PC-9 (cell line): Measurements from ENCODE around the gene WDR44. TPM values are rescaled to one million over a fixed set of nuclear protein-coding genes. Genes with fewer than 3 reads are reported as not detected.

Experiments
- BruUV-seq: library from RNA; stranded (reverse); fragments of 400-500 nt; replicated peaks from 2 replicates; lab custom pipeline; 2021; lab: Mats Ljungman, UMichigan
- CTCF ChIA-PET: fragments of 300-600 bp; sonication (Branson Sonifier 250); formaldehyde crosslinking; loops from one replicate; lab custom pipeline; 2022; ENCODE audit warnings: antibody characterized with exemption; lab: Charles Lee
- POLR2A ChIA-PET: fragments of 300-600 bp; sonication (Branson Sonifier 250); formaldehyde crosslinking; loops from one replicate; lab custom pipeline; 2022; ENCODE audit warnings: antibody characterized with exemption; ENCODE audit not compliant: unreplicated experiment; lab: Charles Lee
- DNase-seq, 2 experiments: peaks; one replicate each; pipeline versions ENCODE4 v3.0.0 to v3.0.0-alpha.2; 2015 to 2022; ENCODE audit warnings: mixed read lengths in 1 of 2
- H2AFZ ChIP-seq: fragments of 200-600 bp; sonication (generic); 2 replicates; pipeline ENCODE4 v1.8.1; 2017; ENCODE audit warnings: antibody characterized with exemption
- H3F3A ChIP-seq: fragments of 200-600 bp; sonication (generic); 2 replicates; pipeline ENCODE4 v1.8.1; 2017; ENCODE audit warnings: antibody characterized with exemption, mild to moderate bottlenecking, low read depth; ENCODE audit not compliant: insufficient read depth
- H3K27ac ChIP-seq: fragments of 200-600 bp; sonication (generic); 2 replicates; pipeline ENCODE4 v1.6.1; 2016; ENCODE audit warnings: mixed run types
- H3K27me3 ChIP-seq: fragments of 200-600 bp; sonication (generic); 2 replicates; pipeline ENCODE4 v1.6.1; 2016; ENCODE audit warnings: low read depth, mixed run types; ENCODE audit not compliant: insufficient read depth
- H3K36me3 ChIP-seq: fragments of 200-600 bp; sonication (generic); 2 replicates; pipeline ENCODE4 v1.6.1; 2016; ENCODE audit warnings: low read depth, mixed run types
- H3K4me1 ChIP-seq: fragments of 200-600 bp; sonication (generic); replicated peaks from 2 replicates; pipeline ENCODE4 v1.6.1; 2016; ENCODE audit warnings: mixed run types; ENCODE audit not compliant: insufficient read depth
- H3K4me2 ChIP-seq: fragments of 200-600 bp; sonication (generic); 2 replicates; pipeline ENCODE4 v1.6.1; 2017; ENCODE audit warnings: mixed run types
- H3K4me3 ChIP-seq: fragments of 200-600 bp; sonication (generic); 2 replicates; pipeline ENCODE4 v1.6.1; 2016; ENCODE audit warnings: mixed run types
- H3K79me2 ChIP-seq: fragments of 200-600 bp; sonication (generic); 2 replicates; pipeline ENCODE4 v1.6.1; 2017; ENCODE audit warnings: low read depth, mixed run types
- H3K9me2 ChIP-seq: fragments of 200-600 bp; sonication (generic); 2 replicates; pipeline ENCODE4 v1.8.1; 2017; ENCODE audit warnings: mild to moderate bottlenecking; ENCODE audit not compliant: insufficient read depth
- H3K9me3 ChIP-seq: fragments of 200-600 bp; sonication (generic); 2 replicates; pipeline ENCODE4 v1.8.1; 2016; ENCODE audit warnings: low read depth; ENCODE audit not compliant: insufficient read depth
- H4K20me1 ChIP-seq: fragments of 200-600 bp; sonication (generic); 2 replicates; pipeline ENCODE4 v1.8.1; 2017; ENCODE audit not compliant: insufficient read depth
- CTCF ChIP-seq: fragments of 200-600 bp; sonication (generic); conservative IDR thresholded peaks from 2 replicates; pipeline ENCODE4 v1.6.1; 2017; ENCODE audit warnings: mixed run types, antibody characterized with exemption, mild to moderate bottlenecking, moderate library complexity
- EZH2 ChIP-seq: fragments of 200-600 bp; sonication (generic); IDR thresholded peaks from 2 replicates; pipeline ENCODE4 v1.8.0; 2017; ENCODE audit warnings: antibody characterized with exemption, low read depth
- intact Hi-C: fragments of 100-400 bp; cut with micrococcal nuclease; formaldehyde crosslinking; loops from one replicate; pipeline ENCODE4 v1.10.0; 2022; ENCODE audit not compliant: unreplicated experiment
- total RNA-seq: library from RNA; stranded (reverse); gene quantifications from 2 replicates; pipeline ENCODE4 v1.2.3, GENCODE V29; 2021

Gene WDR44
- total RNA-seq, 1 experiment from 2014 or later: 30.9 TPM

GRCh38 chrX:118367338-118367737, 21.4 kb downstream of the WDR44 start:
- Histone ChIP-seq H2AFZ (no peak overlapping the region), H3K27ac (no peak overlapping the region)

GRCh38 chrX:118368398-118368797, 22.5 kb downstream of the WDR44 start:
- ChIA-PET POLR2A (no interaction called here), CTCF (no interaction called here)
- intact Hi-C loops: no loop called here
- H3F3A ChIP-seq: no peaks in the 10 kb centered on the region
- no peak for TF ChIP-seq CTCF
- TF ChIP-seq EZH2: no peak
- no peak overlapping the region for H3K4me2 ChIP-seq
- H4K20me1 ChIP-seq: peaks cover 15% of the 10 kb centered on the region; the same call in 1 of the 2 replicates
- H3K9me3 ChIP-seq: no peaks in the 10 kb centered on the region
- peaks cover 40% of the 10 kb centered on the region for H3K79me2 ChIP-seq
- no peak overlapping the region for H3K27ac ChIP-seq
- H2AFZ ChIP-seq: no peak overlapping the region
- no TSS peak for BruUV-seq
- H3K36me3 ChIP-seq: no peaks in the 10 kb centered on the region
- no peaks in the 10 kb centered on the region for H3K27me3 ChIP-seq
- DNase-seq: no peak
- no peaks in the 10 kb centered on the region for H3K9me2 ChIP-seq
- no peaks in the 10 kb centered on the region for H3K4me1 ChIP-seq
- no peak overlapping the region for H3K4me3 ChIP-seq

More at GRCh38 chrX:118367338-118367737, 21.4 kb downstream of the WDR44 start:
- H4K20me1 ChIP-seq: 0 out of 2 replicates have a peak, but pooled peaks cover 18% of the 10 kb centered on the region
- H3K4me1 ChIP-seq: no peaks in the 10 kb centered on the region
- intact Hi-C loops: no loop called here
- ChIA-PET POLR2A (no interaction called here), CTCF (no interaction called here)
- TF ChIP-seq EZH2 (no peak), CTCF (no peak)
- no peaks in the 10 kb centered on the region for H3K27me3 ChIP-seq
- DNase-seq: no peak
- H3K36me3 ChIP-seq: no peaks in the 10 kb centered on the region
- peaks cover 47% of the 10 kb centered on the region for H3K79me2 ChIP-seq
- H3K4me3 ChIP-seq: no peak overlapping the region
- no peaks in the 10 kb centered on the region for H3K9me3 ChIP-seq
- BruUV-seq: no TSS peak
- no peaks in the 10 kb centered on the region for H3F3A ChIP-seq
- no peak overlapping the region for H3K4me2 ChIP-seq
- no peaks in the 10 kb centered on the region for H3K9me2 ChIP-seq

GRCh38 chrX:118370921-118371624, 25.2 kb downstream of the WDR44 start:
- no peaks in the 10 kb centered on the region; the same call in 1 of the 2 replicates for H4K20me1 ChIP-seq
- no peaks in the 10 kb centered on the region for H3K9me2 ChIP-seq
- no peak overlapping the region for H2AFZ ChIP-seq
- no peaks in the 10 kb centered on the region for H3K27me3 ChIP-seq
- POLR2A ChIA-PET: no interaction called here
- CTCF ChIA-PET: no interaction called here
- H3K4me1 ChIP-seq: no peaks in the 10 kb centered on the region
- TF ChIP-seq EZH2: no peak
- TF ChIP-seq CTCF: no peak
- no peak overlapping the region for H3K4me2 ChIP-seq
- H3F3A ChIP-seq: no peaks in the 10 kb centered on the region
- H3K27ac ChIP-seq: no peak overlapping the region
- intact Hi-C loops: no loop called here
- H3K79me2 ChIP-seq: peaks cover 17% of the 10 kb centered on the region
- no peaks in the 10 kb centered on the region for H3K9me3 ChIP-seq
- no TSS peak for BruUV-seq
- no peaks in the 10 kb centered on the region for H3K36me3 ChIP-seq
- DNase-seq: no peak
- H3K4me3 ChIP-seq: no peak overlapping the region
